ENCODE data around the gene MBP.

- TF ChIP-seq TAF1 (IDR thresholded peaks at IDR 0.05; ENCODE audit: low read depth) (no peak), CTCF (IDR thresholded peaks at IDR 0.05; ENCODE audit: poor library complexity, severe bottlenecking) (no peak), EP300 (conservative IDR thresholded peaks at IDR 0.05; ENCODE audit: poor library complexity, severe bottlenecking) (no peak), EZH2 (IDR thresholded peaks at IDR 0.05; ENCODE audit: borderline replicate concordance, insufficient read depth, low read length, poor library complexity, severe bottlenecking) (no peak), POLR2AphosphoS5 (IDR thresholded peaks at IDR 0.05) (no peak), MXI1 (conservative IDR thresholded peaks at IDR 0.05; ENCODE audit: poor library complexity, severe bottlenecking) (no peak)
- TF ChIP-seq, protein P1, sequence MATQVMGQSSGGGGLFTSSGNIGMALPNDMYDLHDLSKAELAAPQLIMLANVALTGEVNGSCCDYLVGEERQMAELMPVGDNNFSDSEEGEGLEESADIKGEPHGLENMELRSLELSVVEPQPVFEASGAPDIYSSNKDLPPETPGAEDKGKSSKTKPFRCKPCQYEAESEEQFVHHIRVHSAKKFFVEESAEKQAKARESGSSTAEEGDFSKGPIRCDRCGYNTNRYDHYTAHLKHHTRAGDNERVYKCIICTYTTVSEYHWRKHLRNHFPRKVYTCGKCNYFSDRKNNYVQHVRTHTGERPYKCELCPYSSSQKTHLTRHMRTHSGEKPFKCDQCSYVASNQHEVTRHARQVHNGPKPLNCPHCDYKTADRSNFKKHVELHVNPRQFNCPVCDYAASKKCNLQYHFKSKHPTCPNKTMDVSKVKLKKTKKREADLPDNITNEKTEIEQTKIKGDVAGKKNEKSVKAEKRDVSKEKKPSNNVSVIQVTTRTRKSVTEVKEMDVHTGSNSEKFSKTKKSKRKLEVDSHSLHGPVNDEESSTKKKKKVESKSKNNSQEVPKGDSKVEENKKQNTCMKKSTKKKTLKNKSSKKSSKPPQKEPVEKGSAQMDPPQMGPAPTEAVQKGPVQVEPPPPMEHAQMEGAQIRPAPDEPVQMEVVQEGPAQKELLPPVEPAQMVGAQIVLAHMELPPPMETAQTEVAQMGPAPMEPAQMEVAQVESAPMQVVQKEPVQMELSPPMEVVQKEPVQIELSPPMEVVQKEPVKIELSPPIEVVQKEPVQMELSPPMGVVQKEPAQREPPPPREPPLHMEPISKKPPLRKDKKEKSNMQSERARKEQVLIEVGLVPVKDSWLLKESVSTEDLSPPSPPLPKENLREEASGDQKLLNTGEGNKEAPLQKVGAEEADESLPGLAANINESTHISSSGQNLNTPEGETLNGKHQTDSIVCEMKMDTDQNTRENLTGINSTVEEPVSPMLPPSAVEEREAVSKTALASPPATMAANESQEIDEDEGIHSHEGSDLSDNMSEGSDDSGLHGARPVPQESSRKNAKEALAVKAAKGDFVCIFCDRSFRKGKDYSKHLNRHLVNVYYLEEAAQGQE (IDR thresholded peaks at IDR 0.05; ENCODE audit: borderline replicate concordance), result no peak
Measured at GRCh38 chr18:77146249-77147080, 13.9 kb upstream of the MBP start.

All from neural cell (in vitro differentiated cells).